Activated CD4-positive, alpha-beta memory T cell treated with anti-CD3 and anti-CD28 coated beads, Interleukin-2, amount 10 ng/mL, durations not matched to agents 7 days and 5 days (primary cell): ENCODE results near the gene CBX7. TPM values are rescaled to one million over a fixed set of nuclear protein-coding genes. Genes with fewer than 3 reads are reported as not detected.
A peak's percentile ranks its signal among the peaks of the same experiment; 100 is the strongest.

Experiments used
- CTCF ChIA-PET: fragments of 350-600 bp; sonication (Branson Sonifier 250); formaldehyde crosslinking; loops from one replicate; lab custom pipeline; 2021; ENCODE audit warnings: antibody characterized with exemption, inconsistent platforms; lab: Charles Lee
- POLR2A ChIA-PET: fragments of 350-600 bp; sonication (Branson Sonifier 250); formaldehyde crosslinking; loops from one replicate; lab custom pipeline; 2021; ENCODE audit warnings: antibody characterized with exemption; lab: Charles Lee
- DNase-seq: peaks from one replicate; pipeline ENCODE4 v3.0.0-alpha.2; 2020
- H3K27ac Mint-ChIP-seq: one replicate; pipeline ENCODE4 v1.8.0; 2021; ENCODE audit warnings: mild to moderate bottlenecking, mixed read lengths
- H3K27me3 Mint-ChIP-seq: one replicate; pipeline ENCODE4 v1.8.0; 2021; ENCODE audit warnings: mixed read lengths
- H3K36me3 Mint-ChIP-seq: one replicate; pipeline ENCODE4 v1.8.0; 2021; ENCODE audit warnings: low read depth, mixed read lengths
- H3K4me1 Mint-ChIP-seq: one replicate; pipeline ENCODE4 v1.8.0; 2021; ENCODE audit warnings: mixed read lengths
- H3K4me3 Mint-ChIP-seq: one replicate; pipeline ENCODE4 v1.8.0; 2021; ENCODE audit warnings: mild to moderate bottlenecking, mixed read lengths
- H3K9me3 Mint-ChIP-seq: one replicate; pipeline ENCODE4 v1.8.0; 2021; ENCODE audit warnings: mixed read lengths
- total RNA-seq, 2 experiments: library from RNA; stranded (reverse); gene quantifications; one replicate each; pipeline ENCODE4 v1.2.3, GENCODE V29; 2021

Gene CBX7
- total RNA-seq, 2 experiments from 2014 or later, result 24.9 to 25.0 TPM

DNA sequence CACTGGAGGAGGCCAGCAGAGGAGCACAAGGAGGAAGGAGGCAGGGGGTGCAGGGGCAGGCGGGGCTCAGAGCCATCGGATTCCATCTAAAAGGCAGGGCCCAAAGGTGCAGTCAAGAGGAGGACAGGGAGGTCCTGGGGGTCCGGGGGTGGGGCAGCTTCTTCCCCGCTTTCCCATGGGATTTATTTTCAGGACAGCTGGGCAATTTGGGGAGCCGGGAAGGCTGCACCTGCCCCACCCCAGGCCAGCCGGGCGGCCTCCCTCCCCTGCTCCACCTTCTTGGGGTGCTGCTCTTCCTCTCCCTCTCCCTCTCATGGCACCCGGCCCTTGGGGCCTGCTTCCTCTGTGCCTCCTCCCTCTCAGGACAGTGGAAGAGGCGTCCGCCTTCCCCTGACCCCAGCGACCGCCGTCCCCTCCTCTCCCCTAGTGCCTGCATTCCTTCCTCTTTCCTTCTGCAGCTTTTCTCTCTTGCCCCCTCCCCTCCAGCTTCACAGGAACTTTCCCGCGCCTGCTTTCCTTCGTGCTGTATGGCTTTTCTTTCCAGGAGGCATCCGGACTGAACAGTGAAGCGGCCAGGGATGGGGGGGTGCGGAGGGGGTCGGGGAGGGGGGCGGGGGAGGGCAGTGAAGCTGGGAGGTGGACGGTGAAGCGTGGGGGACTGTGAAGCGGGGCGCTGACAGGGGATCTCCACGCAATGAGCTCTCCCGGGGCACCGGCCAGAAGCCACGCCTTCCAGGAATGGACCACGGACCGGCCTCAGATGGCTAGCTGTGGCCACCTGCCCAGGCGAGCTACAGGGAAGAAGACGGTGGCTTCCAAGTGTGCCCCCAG lies 28.5 kb downstream of the CBX7 start:
- Mint-ChIP-seq H3K27me3 (no peaks in the 10 kb centered on the region), H3K4me3 (no peak overlapping the region), H3K9me3 (no peaks in the 10 kb centered on the region), H3K27ac (no peak overlapping the region), H3K4me1 (peaks cover 17% of the 10 kb centered on the region), H3K36me3 (no peaks in the 10 kb centered on the region)
- CTCF ChIA-PET, result no interaction called here
- POLR2A ChIA-PET, result no interaction called here
- DNase-seq, result no peak

DNA sequence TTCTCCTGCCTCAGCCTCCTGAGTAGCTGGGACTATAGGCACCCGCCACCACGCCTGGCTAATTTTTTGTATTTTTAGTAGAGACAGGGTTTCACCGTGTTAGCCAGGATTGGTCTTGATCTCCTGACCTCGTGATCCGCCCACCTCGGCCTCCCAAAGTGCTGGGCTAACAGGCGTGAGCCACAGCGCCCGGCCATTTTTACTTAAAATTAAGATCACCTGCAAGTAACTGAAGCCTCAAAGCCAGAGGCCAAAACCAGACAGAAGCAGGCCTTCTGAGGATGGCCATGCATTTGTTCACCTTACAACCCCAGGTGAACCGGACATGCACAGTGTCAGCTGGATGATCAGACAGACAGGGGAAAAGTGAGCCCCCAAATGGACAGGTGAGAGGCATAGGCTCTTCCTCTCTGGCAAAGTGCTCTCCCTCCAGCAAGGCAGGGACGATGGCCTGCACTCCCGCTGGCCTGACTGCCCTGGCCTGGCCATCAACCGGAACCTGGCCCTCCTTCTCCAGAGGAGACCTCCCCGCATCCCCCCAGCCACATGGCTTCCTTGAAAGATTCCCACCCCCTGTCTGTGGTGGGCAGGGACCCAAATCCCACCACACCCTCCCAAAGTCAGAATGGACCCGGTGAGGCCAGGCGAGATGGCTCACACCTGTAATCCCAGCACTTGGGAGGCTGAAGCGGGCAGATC lies 29.6 kb downstream of the CBX7 start:
- no peaks in the 10 kb centered on the region for H3K9me3 Mint-ChIP-seq
- no peaks in the 10 kb centered on the region for H3K27me3 Mint-ChIP-seq
- H3K4me3 Mint-ChIP-seq, result no peak overlapping the region
- H3K36me3 Mint-ChIP-seq, result no peaks in the 10 kb centered on the region
- ChIA-PET CTCF (no interaction called here), POLR2A (interaction anchor here (1.3 kb wide), 1 partner anchor 33 kb away, joined by 4 read pairs; no protein-coding TSS in a partner anchor)
- no peak for DNase-seq
- H3K27ac Mint-ChIP-seq, result no peak overlapping the region
- peaks cover 25% of the 10 kb centered on the region for H3K4me1 Mint-ChIP-seq

DNA sequence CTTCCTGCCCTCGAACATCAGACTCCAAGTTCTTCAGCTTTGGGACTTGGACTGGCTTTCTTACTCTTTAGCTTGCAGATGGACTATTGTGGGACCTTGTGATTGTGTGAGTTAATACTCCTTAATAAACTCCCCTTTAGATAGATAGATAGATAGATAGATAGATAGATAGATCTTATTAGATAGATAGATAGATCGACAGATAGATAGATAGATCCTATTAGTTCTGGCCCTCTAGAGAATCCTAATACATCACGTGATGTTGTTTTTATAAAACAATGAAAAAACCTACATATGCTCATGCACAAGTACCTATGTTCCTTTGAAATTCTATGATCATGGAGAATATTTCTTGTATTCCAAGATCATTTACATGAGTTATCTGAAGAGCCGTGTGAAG lies 31.5 kb downstream of the CBX7 start:
- Mint-ChIP-seq H3K9me3 (no peaks in the 10 kb centered on the region), H3K27me3 (no peaks in the 10 kb centered on the region), H3K36me3 (no peaks in the 10 kb centered on the region), H3K27ac (no peak overlapping the region), H3K4me3 (no peak overlapping the region), H3K4me1 (peaks cover 43% of the 10 kb centered on the region)
- no peak for DNase-seq
- POLR2A ChIA-PET, result no interaction called here
- CTCF ChIA-PET, result interaction anchor here (1.3 to 4.0 kb wide), 3 partner anchors 112 to 251 kb away, joined by 3 to 19 read pairs (median 6); no protein-coding TSS in a partner anchor

DNA sequence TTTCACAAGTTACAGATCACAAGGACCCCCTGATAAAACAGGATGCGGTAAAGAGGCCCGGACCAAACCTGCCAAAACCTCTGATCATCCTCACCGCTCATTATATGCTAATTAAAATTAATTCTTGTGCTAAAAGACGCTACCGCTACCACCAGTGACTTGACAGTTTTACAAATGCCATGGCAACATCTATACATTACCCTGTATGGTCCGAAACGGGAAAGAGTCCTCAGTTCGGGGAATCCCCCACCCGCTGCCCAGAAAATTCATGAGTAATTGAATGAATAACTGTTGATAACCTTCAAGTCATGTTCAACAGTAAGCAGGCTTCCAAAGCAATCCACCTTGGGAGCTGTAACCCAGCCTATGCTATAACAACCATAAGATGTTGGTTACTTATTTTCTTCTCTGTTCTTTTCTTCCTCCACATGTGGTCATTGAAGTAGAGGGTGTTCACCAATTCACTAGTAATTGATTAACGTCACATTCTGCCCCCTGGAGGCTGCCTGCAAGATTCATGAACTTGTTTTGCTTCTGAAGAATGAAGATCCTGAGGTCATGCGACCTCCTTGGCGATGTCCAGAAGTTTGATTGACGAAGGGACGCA lies 34.8 kb downstream of the CBX7 start:
- Mint-ChIP-seq H3K27ac (peak overlapping the region; percentile 82), H3K27me3 (no peaks in the 10 kb centered on the region), H3K9me3 (no peaks in the 10 kb centered on the region), H3K4me1 (peaks cover 60% of the 10 kb centered on the region), H3K4me3 (peak overlapping the region; percentile 49), H3K36me3 (no peaks in the 10 kb centered on the region)
- CTCF ChIA-PET, result interaction anchor here (0.7 to 4.0 kb wide), 10 partner anchors 9 to 248 kb away, joined by 3 to 19 read pairs (median 6); partner anchors contain the start of genes APOBEC3D, APOBEC3H and CBX6
- DNase-seq, result peak; percentile 83
- POLR2A ChIA-PET, result interaction anchor here (0.5 to 2.0 kb wide), 12 partner anchors 13 to 201 kb away, joined by 3 to 7 read pairs (median 4); no protein-coding TSS in a partner anchor

DNA sequence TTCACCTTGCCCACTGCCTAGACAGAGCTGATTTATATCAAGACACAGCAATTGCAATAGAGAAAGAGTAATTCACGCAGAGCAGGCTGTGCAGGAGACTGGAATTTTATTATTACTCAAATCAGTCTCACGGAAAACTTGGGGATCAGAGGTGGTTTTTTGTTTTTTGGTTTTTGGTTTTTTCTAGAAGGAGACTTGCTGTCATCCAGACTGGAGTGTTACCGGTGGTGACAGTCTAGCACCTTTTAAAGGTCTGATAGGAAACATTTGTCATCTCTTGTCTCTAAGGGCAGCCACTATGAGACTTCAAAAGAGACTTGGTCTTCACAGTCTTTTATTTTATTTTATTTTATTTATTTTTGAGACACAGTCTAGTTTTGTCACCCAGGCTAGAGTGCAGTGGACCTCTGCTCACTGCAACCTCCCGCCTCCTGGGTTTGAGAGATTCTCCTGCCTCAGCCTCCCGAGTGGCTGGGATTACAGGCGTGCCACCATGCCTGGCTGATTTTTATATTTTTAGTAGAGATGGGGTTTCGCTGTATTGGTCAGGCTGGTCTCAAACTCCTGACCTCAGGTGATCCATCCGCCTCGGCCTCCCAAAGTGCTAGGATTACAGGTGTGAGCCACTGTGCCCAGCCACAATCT lies 36.4 kb downstream of the CBX7 start:
- ChIA-PET CTCF (interaction anchor here (0.7 to 2.1 kb wide), 2 partner anchors 113 to 246 kb away, joined by 3 to 4 read pairs; no protein-coding TSS in a partner anchor), POLR2A (interaction anchor here (0.9 to 2.0 kb wide), 4 partner anchors 9 to 26 kb away, joined by 3 to 6 read pairs (median 3); no protein-coding TSS in a partner anchor)
- Mint-ChIP-seq H3K36me3 (no peaks in the 10 kb centered on the region), H3K4me1 (peaks cover 50% of the 10 kb centered on the region), H3K4me3 (no peak overlapping the region), H3K27me3 (no peaks in the 10 kb centered on the region), H3K9me3 (no peaks in the 10 kb centered on the region), H3K27ac (peak overlapping the region; percentile 82)
- DNase-seq, result no peak

DNA sequence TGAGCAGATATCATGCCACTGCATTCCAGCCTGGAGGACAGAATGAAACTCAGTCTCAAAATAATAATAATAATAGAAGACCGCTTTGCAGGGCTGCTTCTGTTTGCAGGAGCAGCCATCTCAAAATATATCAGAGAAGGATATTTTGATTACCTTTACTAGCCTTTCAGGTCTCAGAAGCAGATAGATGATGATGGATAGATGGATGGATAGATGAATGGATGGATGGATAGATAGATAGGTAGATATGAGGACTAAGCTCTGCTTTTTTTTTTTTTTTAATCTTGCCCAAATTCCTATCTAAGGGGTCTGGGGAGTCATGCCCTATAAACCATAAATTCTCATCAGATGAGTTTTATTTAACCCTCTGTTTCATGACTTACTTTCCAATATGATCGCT lies 36.9 kb downstream of the CBX7 start:
- Mint-ChIP-seq H3K4me1 (peaks cover 51% of the 10 kb centered on the region), H3K27me3 (no peaks in the 10 kb centered on the region), H3K36me3 (no peaks in the 10 kb centered on the region), H3K4me3 (no peak overlapping the region), H3K9me3 (no peaks in the 10 kb centered on the region), H3K27ac (peak overlapping the region; percentile 68)
- ChIA-PET CTCF (interaction anchor here (0.7 to 2.1 kb wide), 2 partner anchors 112 to 245 kb away, joined by 3 to 4 read pairs; no protein-coding TSS in a partner anchor), POLR2A (interaction anchor here (0.9 to 2.0 kb wide), 4 partner anchors 10 to 26 kb away, joined by 3 to 6 read pairs (median 3); no protein-coding TSS in a partner anchor)
- no peak for DNase-seq

DNA sequence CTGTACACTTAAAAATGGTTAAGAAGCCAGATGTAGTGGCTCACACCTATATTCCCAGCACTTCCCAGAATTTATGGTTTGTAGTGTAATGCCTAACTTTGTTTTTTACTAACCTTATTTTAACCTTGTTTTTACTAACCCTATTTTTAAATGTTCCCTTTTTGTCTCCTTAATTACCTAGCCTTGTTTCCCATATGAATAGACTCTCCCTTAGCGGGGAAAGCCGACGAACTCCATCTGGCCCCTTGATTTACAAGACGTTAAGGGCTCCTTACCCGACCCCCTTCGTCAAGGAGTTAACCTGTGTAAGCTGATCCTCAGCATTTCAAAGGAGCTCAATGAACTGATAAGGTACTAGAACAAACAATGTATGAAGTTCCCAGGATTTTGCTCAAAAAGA lies 38.4 kb downstream of the CBX7 start:
- Mint-ChIP-seq H3K27ac (no peak overlapping the region), H3K9me3 (no peaks in the 10 kb centered on the region), H3K27me3 (no peaks in the 10 kb centered on the region), H3K4me1 (peaks cover 49% of the 10 kb centered on the region), H3K36me3 (no peaks in the 10 kb centered on the region), H3K4me3 (no peak overlapping the region)
- ChIA-PET CTCF (interaction anchor here (0.6 to 2.1 kb wide), 3 partner anchors 8 to 111 kb away, joined by 3 to 4 read pairs (median 3); no protein-coding TSS in a partner anchor), POLR2A (interaction anchor here (2.0 kb wide), 1 partner anchor 19 kb away, joined by 6 read pairs; no protein-coding TSS in a partner anchor)
- DNase-seq, result no peak

DNA sequence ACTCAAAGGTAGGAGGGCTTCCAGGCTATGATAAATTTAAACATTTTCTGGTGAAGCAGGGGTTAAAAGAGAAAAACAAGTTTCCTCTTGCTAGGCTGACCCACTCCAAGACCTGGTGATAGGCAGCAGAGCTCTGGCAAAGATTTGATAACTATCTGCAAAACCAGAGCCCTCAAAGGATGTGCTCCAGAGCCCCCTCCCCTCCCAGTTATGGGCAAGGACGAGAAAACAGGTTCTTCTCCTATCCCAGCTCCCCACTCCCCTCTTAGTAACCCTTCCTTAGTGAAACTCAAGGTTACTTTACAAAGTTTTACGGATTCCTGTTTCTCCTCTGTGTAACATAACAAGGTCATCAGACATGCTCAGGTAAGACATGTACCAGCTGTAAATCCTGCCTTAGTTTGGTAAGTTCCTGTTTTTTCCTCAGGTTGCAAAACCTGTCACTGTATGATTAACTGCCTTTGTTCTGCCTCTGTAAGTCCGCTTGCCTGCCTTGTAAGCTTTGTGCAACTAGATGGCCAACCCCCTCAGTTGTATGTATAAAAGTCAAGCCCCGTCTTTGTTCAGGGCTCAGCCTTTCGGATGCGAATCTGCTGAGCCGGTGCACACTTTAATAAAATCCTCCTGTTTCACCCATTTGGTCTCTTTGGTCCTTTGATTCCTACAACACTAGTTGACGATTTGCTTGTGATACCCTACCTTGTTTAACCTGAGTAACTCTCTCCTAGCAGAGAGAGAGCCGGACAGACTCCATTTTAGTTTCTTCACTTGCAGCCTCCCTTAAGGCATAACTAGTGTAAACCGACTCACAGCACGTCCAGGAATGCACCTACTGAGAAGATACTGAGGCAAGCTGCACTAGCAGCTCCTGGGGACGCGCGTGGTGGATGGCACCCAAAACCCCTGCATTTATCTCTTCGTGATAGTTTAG lies 41.6 kb downstream of the CBX7 start:
- no peak for DNase-seq
- Mint-ChIP-seq H3K4me3 (no peak overlapping the region), H3K27ac (no peak overlapping the region), H3K36me3 (no peaks in the 10 kb centered on the region), H3K4me1 (peaks cover 20% of the 10 kb centered on the region), H3K27me3 (no peaks in the 10 kb centered on the region), H3K9me3 (no peaks in the 10 kb centered on the region)
- CTCF ChIA-PET, result no interaction called here
- POLR2A ChIA-PET, result interaction anchor here (1.3 kb wide), 1 partner anchor 16 kb away, joined by 4 read pairs; no protein-coding TSS in a partner anchor

DNA sequence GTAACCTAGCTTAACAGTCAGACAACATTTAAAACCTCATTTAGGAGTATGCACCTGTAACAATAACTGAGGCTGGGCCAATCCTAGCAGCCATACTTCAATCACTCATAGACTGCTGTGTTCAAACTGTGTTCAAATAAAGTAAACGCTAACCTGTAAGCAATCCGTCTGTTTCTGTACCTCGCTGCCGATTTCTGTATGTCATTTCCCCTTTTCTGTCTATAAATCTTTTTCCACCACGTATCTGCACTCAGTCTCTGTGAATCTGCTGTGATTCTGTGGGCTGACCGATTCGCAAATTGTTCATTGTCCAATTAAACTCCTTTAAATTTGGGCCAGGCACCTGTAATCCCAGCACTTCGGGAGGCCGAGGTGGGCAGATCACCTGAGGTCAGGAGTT lies 43.1 kb downstream of the CBX7 start:
- Mint-ChIP-seq H3K27ac (no peak overlapping the region), H3K4me1 (peaks cover 10% of the 10 kb centered on the region), H3K9me3 (no peaks in the 10 kb centered on the region), H3K27me3 (no peaks in the 10 kb centered on the region), H3K36me3 (no peaks in the 10 kb centered on the region), H3K4me3 (no peak overlapping the region)
- no peak for DNase-seq
- CTCF ChIA-PET, result interaction anchor here (1.4 kb wide), 1 partner anchor 11 kb away, joined by 4 read pairs; no protein-coding TSS in a partner anchor
- POLR2A ChIA-PET, result interaction anchor here (0.6 kb wide), 1 partner anchor 123 kb away, joined by 5 read pairs; no protein-coding TSS in a partner anchor

DNA sequence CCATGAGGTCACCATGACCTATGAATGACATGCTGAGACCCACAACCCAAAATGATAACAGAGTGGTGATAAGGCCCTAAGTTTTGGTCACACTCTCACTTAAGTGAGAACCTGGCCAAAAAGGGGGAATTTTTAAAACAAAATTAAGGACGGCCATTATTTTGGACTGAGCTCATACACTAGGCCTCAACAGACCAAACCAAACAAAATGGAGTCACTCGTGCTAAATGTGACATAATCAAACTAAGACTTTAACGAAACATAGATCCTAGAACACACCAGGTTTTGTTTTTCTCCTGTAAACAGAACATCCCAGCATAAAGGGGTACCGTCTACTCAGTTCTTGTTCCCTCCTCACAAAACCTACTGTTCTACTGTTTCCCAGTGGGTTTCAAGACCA lies 44.0 kb downstream of the CBX7 start:
- POLR2A ChIA-PET, result interaction anchor here (0.6 kb wide), 1 partner anchor 124 kb away, joined by 5 read pairs; no protein-coding TSS in a partner anchor
- CTCF ChIA-PET, result interaction anchor here (0.6 kb wide), 1 partner anchor 9 kb away, joined by 5 read pairs; no protein-coding TSS in a partner anchor
- Mint-ChIP-seq H3K4me1 (peaks cover 5% of the 10 kb centered on the region), H3K9me3 (no peaks in the 10 kb centered on the region), H3K4me3 (no peak overlapping the region), H3K27me3 (no peaks in the 10 kb centered on the region), H3K27ac (no peak overlapping the region), H3K36me3 (peaks cover 2% of the 10 kb centered on the region)
- DNase-seq, result no peak

DNA sequence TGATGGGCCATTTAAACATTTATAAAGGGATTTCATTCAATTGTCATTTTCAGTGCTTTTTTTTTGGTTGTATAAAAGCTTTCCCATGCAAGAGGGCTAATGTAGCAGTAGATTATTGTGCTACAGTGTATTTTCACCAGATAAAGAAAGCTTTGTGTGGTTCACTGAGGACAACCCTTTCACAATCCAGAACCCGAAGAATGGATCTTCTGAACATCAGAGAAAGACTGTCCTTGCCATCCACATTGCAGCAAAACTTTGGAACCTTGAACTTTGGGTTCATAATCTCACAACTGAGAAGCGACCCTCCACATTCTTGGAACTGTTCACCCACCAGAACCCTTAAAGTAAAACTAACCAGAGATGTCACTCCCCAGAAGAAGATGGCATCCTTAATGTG lies 46.2 kb downstream of the CBX7 start:
- no peak for DNase-seq
- peaks cover 13% of the 10 kb centered on the region for H3K36me3 Mint-ChIP-seq

More for the DNA sequence above, 46.2 kb downstream of the CBX7 start:
- Mint-ChIP-seq H3K4me3 (no peak overlapping the region), H3K9me3 (no peaks in the 10 kb centered on the region), H3K27me3 (no peaks in the 10 kb centered on the region), H3K4me1 (peaks cover 11% of the 10 kb centered on the region), H3K27ac (no peak overlapping the region)
- CTCF ChIA-PET, result interaction anchor here (0.7 kb wide), 1 partner anchor 8 kb away, joined by 3 read pairs; no protein-coding TSS in a partner anchor
- POLR2A ChIA-PET, result interaction anchor here (1.2 kb wide), 1 partner anchor 9 kb away, joined by 4 read pairs; the partner anchor contains the start of gene APOBEC3H
